D341Med (cell line): ENCODE results near the gene SRCAP.

Source experiments
- DNase-seq: peaks from one replicate; pipeline ENCODE4 v3.0.0; 2012; ENCODE audit warnings: low spot score

SRCAP gene

DNA sequence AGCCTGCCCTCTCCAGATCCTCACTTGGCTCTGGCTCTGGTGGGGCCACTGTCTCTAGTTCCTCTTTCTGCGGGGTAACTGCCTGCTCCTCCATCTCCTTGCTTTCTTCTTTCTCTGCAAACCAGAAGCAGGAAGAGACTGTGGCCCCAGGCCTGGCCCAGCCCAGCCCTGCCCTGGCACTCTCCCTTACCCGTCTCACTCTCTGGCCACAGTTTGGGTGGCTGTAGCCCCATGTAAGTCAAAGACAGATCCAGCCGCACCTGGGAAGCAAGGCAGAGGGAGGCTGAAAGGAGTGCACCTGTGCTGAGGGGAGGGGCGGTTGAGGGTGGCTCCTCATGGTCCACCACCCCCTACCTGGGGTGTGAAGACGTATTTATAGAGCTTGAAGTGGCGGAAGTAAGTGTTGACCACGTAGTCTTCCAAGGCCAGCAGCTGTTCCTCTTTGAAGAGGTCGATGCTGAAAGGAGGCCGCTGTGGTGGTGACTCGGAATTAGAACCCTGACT is 60.1 kb downstream of the SRCAP start:
- no peak for DNase-seq

DNA sequence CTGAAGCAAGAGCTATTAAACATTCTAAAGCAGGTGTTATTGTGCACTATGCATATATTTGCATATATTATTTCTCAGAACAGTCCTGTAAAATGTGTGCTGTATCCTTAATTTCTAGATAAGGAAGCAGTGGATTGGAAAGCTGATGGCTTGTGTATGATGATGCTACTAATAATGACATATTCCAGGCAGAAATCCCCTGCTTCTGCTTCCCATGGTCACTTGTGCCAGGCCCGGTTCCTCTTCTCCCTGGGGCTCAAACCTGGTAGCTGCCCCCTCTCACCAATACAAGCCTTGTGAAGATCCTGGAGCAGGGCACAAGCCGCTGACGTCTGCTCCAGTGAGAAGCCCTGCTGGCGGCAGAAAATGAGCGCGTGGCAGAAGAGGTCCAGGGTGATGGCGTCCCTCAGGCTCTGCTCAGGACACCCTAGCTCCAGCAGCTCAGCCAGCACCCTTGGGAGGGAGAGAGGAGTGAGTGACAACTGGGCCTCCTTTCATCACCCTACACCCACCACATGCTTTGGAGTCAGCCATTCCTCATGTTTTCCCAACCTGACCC is 61.1 kb downstream of the SRCAP start:
- DNase-seq = no peak

DNA sequence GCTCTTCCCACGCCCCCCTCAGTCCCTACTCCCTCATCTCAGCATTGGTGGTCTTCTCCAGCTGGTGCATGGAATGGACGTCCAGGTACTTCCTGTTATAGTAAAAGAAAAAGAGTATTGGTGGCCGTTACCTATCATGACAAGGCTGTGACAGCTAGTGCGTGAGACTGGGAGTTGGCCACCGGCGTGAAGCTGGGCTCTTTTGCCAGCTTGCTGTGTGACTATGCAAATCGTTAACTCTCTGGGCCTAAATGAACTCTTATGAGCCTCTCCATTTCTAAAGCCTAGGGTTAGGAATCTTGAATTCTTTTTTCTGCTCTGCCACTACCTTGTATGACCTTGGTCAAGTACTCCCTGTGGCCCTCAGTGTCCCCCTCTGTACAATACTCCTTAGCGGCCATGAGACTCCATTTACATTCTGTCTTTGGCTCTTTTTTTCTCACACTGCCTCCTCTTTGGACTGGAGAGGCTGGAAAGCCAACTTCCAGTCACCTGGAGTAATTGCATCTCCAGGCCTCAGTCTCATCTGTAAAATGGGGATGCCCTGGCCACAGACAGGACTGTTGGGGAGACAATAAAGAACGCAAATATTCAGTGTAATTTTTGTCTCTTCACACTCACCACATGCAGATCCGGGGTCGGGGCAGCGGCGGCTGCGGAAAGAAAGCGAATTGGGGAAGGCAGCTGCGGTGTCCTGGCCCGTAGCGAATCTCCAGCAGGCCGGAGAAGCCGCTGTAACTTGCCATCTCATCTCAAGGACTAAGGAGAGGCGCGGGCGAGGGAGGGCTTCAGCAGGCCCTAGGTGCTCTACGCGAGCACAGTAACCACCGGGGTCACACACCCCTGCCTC is 61.8 kb downstream of the SRCAP start:
- DNase-seq = no peak

GRCh38 chr16:30761427-30761927 is 62.5 kb downstream of the SRCAP start:
- peak; percentile 74 for DNase-seq

DNA sequence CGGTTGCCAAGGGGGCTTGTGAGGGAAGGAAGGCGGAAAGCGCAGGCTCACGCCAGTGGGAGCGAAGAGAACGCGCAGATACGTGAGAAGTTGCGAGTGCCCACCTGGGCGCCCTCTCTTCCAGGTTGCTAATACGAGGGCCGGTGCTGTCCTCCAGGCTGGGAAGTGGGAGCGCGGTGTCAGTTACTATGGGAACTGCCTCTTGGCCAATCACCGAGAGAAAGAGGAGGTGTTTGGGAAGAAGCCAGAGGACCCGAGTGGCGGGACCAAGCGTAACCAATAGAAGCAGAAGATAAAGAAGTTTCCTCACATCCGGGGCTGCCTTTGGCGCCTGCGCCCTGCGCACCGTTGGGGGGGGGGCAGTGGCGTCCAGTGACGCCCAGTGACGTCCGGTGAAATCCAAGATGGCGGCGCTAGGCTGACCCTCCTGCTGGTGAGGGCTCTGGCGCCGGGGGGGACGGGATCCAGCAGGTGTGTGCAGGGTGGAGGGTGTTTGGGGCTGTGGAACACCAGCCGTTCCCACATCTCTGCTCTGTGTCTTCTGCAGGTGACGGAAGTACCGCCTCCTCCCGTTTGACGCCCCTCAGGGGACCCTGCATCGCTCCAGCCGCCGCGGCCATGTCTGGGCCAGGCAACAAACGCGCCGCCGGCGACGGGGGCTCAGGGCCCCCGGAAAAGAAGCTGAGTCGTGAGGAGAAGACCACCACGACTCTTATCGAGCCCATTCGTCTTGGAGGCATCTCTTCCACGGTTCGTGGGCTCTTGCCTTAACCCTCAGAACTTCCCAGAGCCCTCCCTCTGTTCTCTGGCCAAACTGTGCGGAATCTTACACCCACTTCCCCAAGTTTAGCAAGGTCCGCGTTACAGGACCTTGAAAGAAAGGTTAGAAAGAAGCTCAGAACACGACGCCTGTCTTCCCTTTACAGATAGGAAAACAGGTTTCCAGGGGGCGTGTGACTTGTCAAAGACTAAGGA is 63.2 kb downstream of the SRCAP start, which contains the start of the genes CFAP119 and RNF40:
Gene CFAP119, minus strand, starts transcription at position 135 of the 975 bp plus-strand sequence. CDS start 314 bp downstream, outside the sequence.
Gene RNF40, plus strand, starts transcription at position 395 of the 975 bp plus-strand sequence. Its CDS starts 224 bp downstream, at position 619.
- DNase-seq = peak; percentile 96

GRCh38 chr16:30762991-30763725 is 64.2 kb downstream of the SRCAP start:
- DNase-seq = no peak

- no peak for DNase-seq
These were observed 65.1 kb downstream of the SRCAP start for GRCh38 chr16:30764086-30764485.

- DNase-seq = no peak
These were observed 66.0 kb downstream of the SRCAP start for GRCh38 chr16:30764816-30765465.

GRCh38 chr16:30766206-30766932 is 67.4 kb downstream of the SRCAP start:
- DNase-seq = no peak

DNA sequence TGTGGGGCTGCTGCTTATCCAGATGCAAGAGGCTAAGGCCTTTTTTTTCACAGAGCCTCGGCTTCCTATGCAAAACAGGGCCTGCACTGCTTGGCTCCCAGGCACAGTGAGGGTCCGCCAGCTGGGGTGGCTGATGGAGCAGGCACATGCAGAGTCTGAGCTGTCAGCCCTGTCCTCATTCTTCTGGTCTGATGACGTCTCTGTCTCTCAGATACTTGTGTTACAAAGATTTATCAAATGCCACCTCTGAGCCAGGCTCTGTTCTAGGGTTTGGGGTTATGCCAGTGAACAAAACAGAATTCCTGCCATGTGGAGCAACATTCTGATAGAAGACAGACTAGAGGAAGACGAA is 67.9 kb downstream of the SRCAP start:
- DNase-seq = no peak

- no peak for DNase-seq
These were observed 68.9 kb downstream of the SRCAP start for GRCh38 chr16:30767767-30768465.

DNA sequence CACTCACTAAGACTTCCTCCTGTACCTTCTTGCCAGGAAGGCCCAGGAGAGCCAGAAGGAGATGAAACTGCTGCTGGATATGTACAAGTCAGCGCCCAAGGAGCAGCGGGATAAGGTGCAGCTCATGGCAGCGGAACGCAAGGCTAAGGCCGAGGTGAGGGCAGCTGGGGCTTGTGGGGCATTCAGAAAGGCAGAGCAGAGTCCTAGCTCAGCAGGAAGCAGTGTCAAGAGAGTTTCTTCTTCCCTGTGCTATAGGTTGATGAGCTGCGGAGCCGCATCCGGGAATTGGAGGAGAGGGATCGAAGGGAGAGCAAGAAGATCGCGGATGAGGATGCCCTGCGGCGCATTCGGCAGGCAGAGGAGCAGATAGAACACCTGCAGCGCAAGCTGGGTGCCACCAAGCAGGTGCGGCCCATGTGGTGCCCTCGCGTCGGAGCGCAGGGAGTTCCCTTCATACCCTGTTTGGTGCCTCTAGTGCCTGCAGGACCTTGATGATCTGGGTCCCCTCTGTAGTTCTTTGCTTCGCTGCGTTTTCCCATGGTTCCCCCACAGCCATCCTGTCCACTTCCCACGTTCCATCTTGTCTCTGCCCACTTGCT is 69.7 kb downstream of the SRCAP start:
- no peak for DNase-seq

DNA sequence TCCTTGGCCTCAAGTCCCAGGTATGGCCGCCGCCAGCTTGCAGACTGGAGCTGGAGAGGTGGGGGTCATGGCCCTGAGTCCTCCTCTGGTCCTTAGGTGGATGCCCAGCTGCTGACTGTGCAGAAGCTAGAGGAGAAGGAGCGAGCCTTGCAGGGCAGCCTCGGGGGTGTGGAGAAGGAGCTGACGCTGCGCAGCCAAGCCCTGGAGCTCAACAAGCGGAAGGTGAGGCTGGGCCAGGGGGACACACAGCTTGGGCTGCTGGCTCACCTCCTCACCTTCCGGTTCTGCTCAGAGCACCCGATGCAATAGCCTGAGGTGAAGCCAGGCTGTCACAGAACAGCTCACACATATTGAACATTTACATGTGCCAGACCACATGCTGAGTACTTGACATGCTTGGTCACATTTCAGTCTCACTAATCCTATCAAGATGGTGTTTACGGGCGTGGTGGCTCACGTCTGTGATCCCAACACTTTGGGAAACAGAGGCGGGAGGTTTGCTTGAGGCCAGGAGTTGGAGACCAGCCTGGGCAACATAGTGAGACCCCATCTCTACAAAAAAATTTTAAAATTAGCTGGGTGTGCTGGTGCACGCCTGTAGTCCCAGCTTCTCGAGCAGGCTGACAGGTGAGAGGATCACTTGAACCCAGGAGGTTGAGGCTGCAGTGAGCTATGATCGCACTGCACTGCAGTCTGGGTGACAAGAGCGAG is 70.6 kb downstream of the SRCAP start:
- DNase-seq = no peak

DNA sequence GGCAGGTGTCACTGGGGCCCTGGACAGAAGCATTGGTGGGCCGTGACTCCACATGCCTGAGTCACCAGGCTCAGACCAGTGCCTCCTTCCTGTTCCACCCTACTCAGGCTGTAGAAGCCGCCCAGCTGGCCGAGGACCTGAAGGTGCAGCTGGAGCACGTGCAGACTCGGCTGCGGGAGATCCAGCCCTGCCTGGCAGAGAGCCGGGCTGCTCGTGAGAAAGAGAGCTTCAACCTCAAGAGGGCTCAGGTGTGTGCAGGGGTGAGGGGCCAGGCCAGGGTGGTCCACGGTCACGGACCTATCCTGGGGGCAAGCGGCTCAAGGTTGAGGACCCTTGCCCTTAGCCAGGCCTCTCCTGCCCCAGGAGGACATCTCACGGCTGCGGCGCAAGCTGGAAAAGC is 72.8 kb downstream of the SRCAP start:
- DNase-seq = no peak

DNA sequence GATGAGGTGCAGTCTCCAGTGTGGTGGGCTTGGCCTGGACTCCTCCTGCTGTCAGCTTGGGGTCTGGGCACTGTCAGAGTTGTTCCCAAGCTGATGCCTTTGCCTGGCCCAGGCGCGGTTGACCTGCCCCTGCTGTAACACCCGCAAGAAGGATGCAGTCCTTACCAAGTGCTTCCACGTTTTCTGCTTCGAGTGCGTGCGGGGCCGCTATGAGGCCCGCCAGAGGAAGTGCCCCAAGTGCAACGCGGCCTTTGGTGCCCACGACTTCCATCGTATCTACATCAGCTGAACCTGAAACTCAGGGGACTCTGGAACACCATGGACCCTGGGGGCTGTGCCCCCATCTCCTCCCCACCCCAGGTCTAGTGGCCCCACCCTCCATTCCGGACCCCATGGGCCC is 74.9 kb downstream of the SRCAP start:
- no peak for DNase-seq

GRCh38 chr16:30774367-30775130 is 75.6 kb downstream of the SRCAP start:
- DNase-seq = no peak

DNA sequence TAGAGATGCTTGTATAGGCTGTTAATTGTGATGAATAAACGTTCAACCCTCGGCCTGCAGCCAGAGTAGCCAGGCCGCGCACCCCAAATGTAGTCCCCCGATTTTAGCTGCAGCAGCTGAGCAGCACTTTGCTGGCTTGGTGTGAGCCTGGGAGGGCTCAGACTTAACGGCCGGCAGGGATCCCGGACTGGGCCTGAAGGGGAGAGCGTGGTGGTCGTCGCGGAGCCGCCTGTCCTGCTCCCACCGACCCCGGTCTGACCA is 76.1 kb downstream of the SRCAP start:
- DNase-seq = no peak
